A673 (cell line): ENCODE data around the gene APC. TPM values are rescaled to one million over a fixed set of nuclear protein-coding genes. Genes with fewer than 3 reads are reported as not detected.

Experiments
- BruUV-seq: library from RNA; stranded (reverse); fragments of 400-500 nt; replicated peaks from 2 replicates; lab custom pipeline; 2021; lab: Mats Ljungman, UMichigan
- CTCF ChIA-PET: fragments of 300-600 bp; sonication (Branson Sonifier 250); formaldehyde crosslinking; loops from one replicate; lab custom pipeline; 2022; ENCODE audit warnings: antibody characterized with exemption; lab: Charles Lee
- POLR2A ChIA-PET: fragments of 300-600 bp; sonication (Branson Sonifier 250); formaldehyde crosslinking; loops from one replicate; lab custom pipeline; 2022; ENCODE audit warnings: antibody characterized with exemption; ENCODE audit not compliant: low non-redundant PET; lab: Charles Lee
- DNase-seq: peaks from one replicate; pipeline ENCODE4 v3.0.0-alpha.2; 2015; ENCODE audit warnings: low spot score
- H3K27ac ChIP-seq: fragments of 200-600 bp; sonication (generic); 2 replicates; pipeline ENCODE4 v1.5.1; 2016; ENCODE audit warnings: mixed run types, low read depth, mild to moderate bottlenecking, mixed read lengths, antibody characterized with exemption, low read length; ENCODE audit not compliant: poor library complexity, severe bottlenecking
- H3K27me3 ChIP-seq: fragments of 200-600 bp; sonication (generic); replicated peaks from 2 replicates; pipeline ENCODE4 v1.6.1; 2017; ENCODE audit warnings: mixed run types, low read depth, mild to moderate bottlenecking, mixed read lengths, antibody characterized with exemption, low read length; ENCODE audit not compliant: insufficient read depth, poor library complexity
- H3K36me3 ChIP-seq: fragments of 200-600 bp; sonication (generic); 2 replicates; pipeline ENCODE4 v1.6.1; 2016; ENCODE audit warnings: mixed run types, mild to moderate bottlenecking, mixed read lengths, antibody characterized with exemption, low read length; ENCODE audit not compliant: insufficient read depth, poor library complexity, severe bottlenecking
- H3K4me1 ChIP-seq: fragments of 200-600 bp; sonication (generic); 2 replicates; pipeline ENCODE4 v1.6.1; 2017; ENCODE audit warnings: mixed run types, mild to moderate bottlenecking, mixed read lengths, antibody characterized with exemption, low read length; ENCODE audit not compliant: insufficient read depth, poor library complexity, severe bottlenecking
- H3K4me3 ChIP-seq: fragments of 200-600 bp; sonication (generic); 2 replicates; pipeline ENCODE4 v1.5.1; 2016; ENCODE audit warnings: low read depth, mixed run types, mild to moderate bottlenecking, mixed read lengths, low read length; ENCODE audit not compliant: poor library complexity, severe bottlenecking
- H3K9me3 ChIP-seq: fragments of 200-600 bp; sonication (generic); 2 replicates; pipeline ENCODE4 v1.6.1; 2016; ENCODE audit warnings: mixed run types, low read depth, mild to moderate bottlenecking, mixed read lengths, antibody characterized with exemption, low read length; ENCODE audit not compliant: poor library complexity, severe bottlenecking
- EZH2 ChIP-seq: fragments of 200-600 bp; sonication (generic); IDR thresholded peaks from 2 replicates; pipeline ENCODE4 v1.6.1; 2017; ENCODE audit warnings: borderline replicate concordance, low read depth, mild to moderate bottlenecking, mixed read lengths, antibody characterized with exemption, low read length; ENCODE audit not compliant: poor library complexity, severe bottlenecking
- intact Hi-C: fragments of 100-400 bp; cut with micrococcal nuclease; formaldehyde crosslinking; loops from one replicate; pipeline ENCODE4 v1.10.0; 2022; ENCODE audit not compliant: unreplicated experiment
- total RNA-seq: library from RNA; stranded (reverse); gene quantifications from 2 replicates; pipeline ENCODE4 v1.2.3, GENCODE V29; 2021
- TF ChIP-seq, protein P1 (sequence below): fragments of 300-800, 200-600 bp; sonication (generic); conservative IDR thresholded peaks from 2 replicates; pipeline ENCODE4 v1.5.1; 2017; ENCODE audit warnings: low read depth, mild to moderate bottlenecking, antibody characterized with exemption, low read length, moderate library complexity, mixed read lengths

Gene APC
- total RNA-seq, 1 experiment from 2014 or later: 39.3 TPM

DNA sequence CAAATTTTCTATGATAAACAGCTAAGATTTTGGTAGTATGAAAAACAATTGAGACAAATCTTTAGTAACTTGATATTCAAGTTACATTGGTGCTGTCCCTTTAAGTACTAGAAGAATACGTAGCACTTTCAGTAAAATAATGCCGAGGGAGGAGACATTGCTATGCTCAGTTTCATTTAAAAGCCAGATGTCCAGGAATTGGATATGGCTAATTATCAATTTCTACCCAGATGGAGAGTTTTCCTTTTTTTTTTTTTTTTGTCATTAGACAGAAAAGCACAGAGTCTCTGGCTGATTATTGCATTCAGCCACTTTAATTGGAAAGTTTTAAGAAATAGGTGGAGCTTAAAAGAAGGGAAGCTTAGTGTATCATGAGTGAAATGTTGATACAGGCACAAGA lies 40.4 kb upstream of the APC start:
- intact Hi-C loops: loop anchor here (2.0 kb wide), 1 partner anchor 55 kb away; no protein-coding TSS in a partner anchor
- ChIA-PET CTCF (no interaction called here), POLR2A (interaction anchor here (0.5 kb wide), 1 partner anchor 36 kb away, joined by 4 read pairs; no protein-coding TSS in a partner anchor)
- Histone ChIP-seq H3K27ac (peak overlapping the region; percentile 26), H3K9me3 (no peaks in the 10 kb centered on the region), H3K4me1 (peaks cover 24% of the 10 kb centered on the region), H3K4me3 (no peak overlapping the region), H3K36me3 (no peaks in the 10 kb centered on the region), H3K27me3 (no peaks in the 10 kb centered on the region)
- DNase-seq: peak; percentile 65
- TF ChIP-seq, protein P1, sequence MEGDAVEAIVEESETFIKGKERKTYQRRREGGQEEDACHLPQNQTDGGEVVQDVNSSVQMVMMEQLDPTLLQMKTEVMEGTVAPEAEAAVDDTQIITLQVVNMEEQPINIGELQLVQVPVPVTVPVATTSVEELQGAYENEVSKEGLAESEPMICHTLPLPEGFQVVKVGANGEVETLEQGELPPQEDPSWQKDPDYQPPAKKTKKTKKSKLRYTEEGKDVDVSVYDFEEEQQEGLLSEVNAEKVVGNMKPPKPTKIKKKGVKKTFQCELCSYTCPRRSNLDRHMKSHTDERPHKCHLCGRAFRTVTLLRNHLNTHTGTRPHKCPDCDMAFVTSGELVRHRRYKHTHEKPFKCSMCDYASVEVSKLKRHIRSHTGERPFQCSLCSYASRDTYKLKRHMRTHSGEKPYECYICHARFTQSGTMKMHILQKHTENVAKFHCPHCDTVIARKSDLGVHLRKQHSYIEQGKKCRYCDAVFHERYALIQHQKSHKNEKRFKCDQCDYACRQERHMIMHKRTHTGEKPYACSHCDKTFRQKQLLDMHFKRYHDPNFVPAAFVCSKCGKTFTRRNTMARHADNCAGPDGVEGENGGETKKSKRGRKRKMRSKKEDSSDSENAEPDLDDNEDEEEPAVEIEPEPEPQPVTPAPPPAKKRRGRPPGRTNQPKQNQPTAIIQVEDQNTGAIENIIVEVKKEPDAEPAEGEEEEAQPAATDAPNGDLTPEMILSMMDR: no peak
- no peak for TF ChIP-seq EZH2
- no TSS peak for BruUV-seq

DNA sequence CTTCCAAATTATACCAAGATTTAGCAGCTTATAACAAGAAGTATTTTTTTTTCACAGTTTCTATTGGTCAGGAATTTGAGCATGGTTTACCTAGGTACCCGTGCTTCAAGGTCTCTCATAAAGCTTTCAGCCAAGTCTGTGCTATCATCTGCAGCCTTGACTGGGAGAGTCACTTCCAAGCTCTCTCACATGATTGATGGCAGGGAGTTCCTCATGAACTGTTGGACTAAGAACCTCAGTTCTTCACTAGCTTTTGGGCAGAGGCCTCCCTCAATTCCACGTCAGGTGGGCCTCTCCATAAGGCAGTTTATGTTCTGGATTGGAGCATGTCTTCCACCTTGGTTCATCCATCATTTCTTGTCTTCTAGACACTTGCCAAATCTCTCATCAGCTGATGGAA lies 39.9 kb upstream of the APC start:
- no peaks in the 10 kb centered on the region for H3K36me3 ChIP-seq
- H3K27ac ChIP-seq: peak overlapping the region; percentile 26
- no peak for DNase-seq
- BruUV-seq: no TSS peak
- no peaks in the 10 kb centered on the region for H3K27me3 ChIP-seq
- peaks cover 24% of the 10 kb centered on the region for H3K4me1 ChIP-seq
- H3K4me3 ChIP-seq: no peak overlapping the region
- H3K9me3 ChIP-seq: no peaks in the 10 kb centered on the region
- no peak for TF ChIP-seq EZH2
- TF ChIP-seq, protein P1: no peak
- ChIA-PET POLR2A (no interaction called here), CTCF (no interaction called here)
- intact Hi-C loops: loop anchor here (2.0 kb wide), 1 partner anchor 55 kb away; no protein-coding TSS in a partner anchor

DNA sequence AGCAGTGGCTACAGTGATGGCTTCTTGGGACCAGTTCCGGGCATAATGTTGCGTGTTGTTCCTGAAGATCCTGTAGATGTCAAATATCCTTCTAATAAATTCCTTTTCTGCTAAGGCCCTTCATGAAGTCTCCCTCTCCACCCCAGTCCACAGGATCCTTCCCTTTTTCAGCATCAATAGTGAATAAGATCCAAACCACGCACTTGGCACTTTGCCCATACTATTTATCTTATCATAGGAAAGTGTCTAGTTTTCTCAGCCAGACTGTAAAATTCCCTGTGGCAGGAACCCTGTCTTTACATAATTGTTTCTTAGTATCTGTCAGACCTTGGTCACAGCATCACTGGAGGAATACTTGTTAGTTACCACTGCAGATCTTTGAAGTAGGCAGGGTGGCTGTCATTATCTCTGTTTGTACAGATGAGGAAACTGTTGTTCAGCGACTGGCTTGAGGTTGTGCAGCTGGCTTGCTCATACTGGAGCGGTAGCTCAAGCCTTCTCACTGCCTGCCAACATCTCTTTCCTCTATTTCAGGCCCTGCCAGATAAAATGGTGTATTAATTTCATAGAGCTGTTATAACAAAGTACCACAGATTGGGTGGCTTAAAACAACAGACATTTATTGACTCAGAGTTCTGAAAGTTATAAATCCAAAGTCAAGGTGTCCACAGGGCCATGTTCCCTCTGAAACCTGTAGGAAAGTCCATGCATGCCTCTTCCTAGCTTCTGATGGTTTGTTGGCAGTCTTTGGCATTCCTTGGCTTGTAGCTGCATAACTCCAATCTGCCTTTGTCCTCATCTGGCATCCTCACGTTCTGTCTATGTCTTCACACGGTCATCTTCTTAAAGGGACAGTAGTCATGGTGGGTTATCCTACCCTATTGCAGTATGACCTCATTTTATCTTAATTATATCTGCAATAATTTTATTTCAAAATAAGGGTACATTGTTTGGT lies 33.5 kb upstream of the APC start:
- ChIA-PET CTCF (no interaction called here), POLR2A (no interaction called here)
- Histone ChIP-seq H3K36me3 (no peaks in the 10 kb centered on the region), H3K4me1 (peaks cover 5% of the 10 kb centered on the region), H3K27me3 (no peaks in the 10 kb centered on the region), H3K27ac (no peak overlapping the region), H3K4me3 (no peak overlapping the region), H3K9me3 (no peaks in the 10 kb centered on the region)
- TF ChIP-seq, protein P1: no peak
- no peak for TF ChIP-seq EZH2
- BruUV-seq: no TSS peak
- DNase-seq: no peak
- intact Hi-C loops: no loop called here
